H7 (cell line): ENCODE data around the gene GPR35. TPM values are rescaled to one million over a fixed set of nuclear protein-coding genes. Genes with fewer than 3 reads are reported as not detected.
A peak's percentile ranks its signal among the peaks of the same experiment; 100 is the strongest.

Source experiments
- DNase-seq: peaks from one replicate; pipeline ENCODE4 v3.0.0; 2012
- H3K27me3 ChIP-seq: 2 replicates; pipeline ENCODE4 v1.6.0; 2011; ENCODE audit warnings: mild to moderate bottlenecking, low read length; ENCODE audit not compliant: control insufficient read depth, insufficient read depth
- H3K36me3 ChIP-seq: replicated peaks from 2 replicates; pipeline ENCODE4 v1.5.1; 2011; ENCODE audit warnings: low read length; ENCODE audit not compliant: control insufficient read depth, insufficient read depth
- H3K4me3 ChIP-seq: 2 replicates; pipeline ENCODE4 v1.5.1; 2011; ENCODE audit warnings: low read depth, mild to moderate bottlenecking, control low read depth, low read length, moderate library complexity; ENCODE audit not compliant: insufficient read depth
- total RNA-seq: library from RNA; depleted of rRNA; stranded (reverse); fragments of >200 nt; shearing (Covaris generic); gene quantifications from 2 replicates; pipeline ENCODE4 v1.2.3, GENCODE V29; 2014

Gene GPR35
- total RNA-seq, 1 experiment from 2014 or later = not detected

- H3K36me3 ChIP-seq = peaks cover 3% of the 10 kb centered on the region
- no peak overlapping the region for H3K4me3 ChIP-seq
- H3K27me3 ChIP-seq = no peaks in the 10 kb centered on the region
- DNase-seq = no peak
Measured at GRCh38 chr2:240594511-240595380, 30.5 kb upstream of the GPR35 start.

- Histone ChIP-seq H3K27me3 (no peaks in the 10 kb centered on the region), H3K4me3 (no peak overlapping the region), H3K36me3 (peaks cover 5% of the 10 kb centered on the region)
- peak; percentile 94 for DNase-seq
Measured at GRCh38 chr2:240595381-240596079, 29.8 kb upstream of the GPR35 start.

- H3K27me3 ChIP-seq = no peaks in the 10 kb centered on the region
- peak; percentile 60 for DNase-seq
- H3K36me3 ChIP-seq = peaks cover 4% of the 10 kb centered on the region
- no peak overlapping the region for H3K4me3 ChIP-seq
Measured at GRCh38 chr2:240596080-240596460, 29.2 kb upstream of the GPR35 start.

- H3K27me3 ChIP-seq = no peaks in the 10 kb centered on the region
- no peak overlapping the region for H3K4me3 ChIP-seq
- DNase-seq = peak; percentile 60
- H3K36me3 ChIP-seq = peaks cover 2% of the 10 kb centered on the region
Measured at GRCh38 chr2:240596491-240596931, 28.8 kb upstream of the GPR35 start.

- peak; percentile 40 for DNase-seq
- H3K4me3 ChIP-seq = no peak overlapping the region
Measured at GRCh38 chr2:240597054-240597418, 28.2 kb upstream of the GPR35 start.

GRCh38 chr2:240597419-240598181 lies 27.7 kb upstream of the GPR35 start:
- no peaks in the 10 kb centered on the region for H3K27me3 ChIP-seq
- H3K36me3 ChIP-seq = peaks cover 2% of the 10 kb centered on the region
- DNase-seq = peak; percentile 53
- no peak overlapping the region for H3K4me3 ChIP-seq

More at GRCh38 chr2:240597054-240597418, 28.2 kb upstream of the GPR35 start:
- no peaks in the 10 kb centered on the region for H3K27me3 ChIP-seq
- H3K36me3 ChIP-seq = peaks cover 2% of the 10 kb centered on the region

- Histone ChIP-seq H3K27me3 (no peaks in the 10 kb centered on the region), H3K36me3 (peaks cover 2% of the 10 kb centered on the region), H3K4me3 (no peak overlapping the region)
- DNase-seq = peak; percentile 49
Measured at GRCh38 chr2:240598311-240598911, 26.9 kb upstream of the GPR35 start.

GRCh38 chr2:240599141-240599583 lies 26.1 kb upstream of the GPR35 start:
- Histone ChIP-seq H3K27me3 (no peaks in the 10 kb centered on the region), H3K36me3 (peaks cover 2% of the 10 kb centered on the region), H3K4me3 (no peak overlapping the region)
- peak; percentile 43 for DNase-seq

- peak; percentile 37 for DNase-seq
- no peaks in the 10 kb centered on the region for H3K27me3 ChIP-seq
- peaks cover 2% of the 10 kb centered on the region for H3K36me3 ChIP-seq
- no peak overlapping the region for H3K4me3 ChIP-seq
Measured at GRCh38 chr2:240600451-240600961, 24.8 kb upstream of the GPR35 start.

GRCh38 chr2:240601061-240601830 lies 24.0 kb upstream of the GPR35 start:
- H3K27me3 ChIP-seq = no peaks in the 10 kb centered on the region
- H3K36me3 ChIP-seq = peaks cover 2% of the 10 kb centered on the region
- H3K4me3 ChIP-seq = no peak overlapping the region
- DNase-seq = peak; percentile 53

- no peak for DNase-seq
- H3K36me3 ChIP-seq = peaks cover 2% of the 10 kb centered on the region
- H3K4me3 ChIP-seq = no peak overlapping the region
- H3K27me3 ChIP-seq = no peaks in the 10 kb centered on the region
Measured at GRCh38 chr2:240601831-240602160, 23.5 kb upstream of the GPR35 start.

GRCh38 chr2:240602266-240603050 lies 22.8 kb upstream of the GPR35 start:
- H3K36me3 ChIP-seq = peaks cover 2% of the 10 kb centered on the region; the same call in 1 of the 2 replicates
- H3K27me3 ChIP-seq = no peaks in the 10 kb centered on the region
- DNase-seq = peak; percentile 45
- no peak overlapping the region for H3K4me3 ChIP-seq
